KOPT-K1 (cell line): ENCODE measurements around the gene SLC66A2.

ENCODE experiments used
- H3K27ac ChIP-seq: fragments of 200-600 bp; sonication (generic); 2 replicates; pipeline ENCODE4 v1.5.1; 2016; ENCODE audit warnings: antibody characterized with exemption, mild to moderate bottlenecking, low read depth, low read length; ENCODE audit not compliant: poor library complexity, severe bottlenecking
- H3K36me3 ChIP-seq: fragments of 200-600 bp; sonication (generic); 2 replicates; pipeline ENCODE4 v1.5.1; 2017; ENCODE audit warnings: antibody characterized with exemption, mild to moderate bottlenecking, low read length, moderate library complexity; ENCODE audit not compliant: insufficient read depth
- H3K9me3 ChIP-seq: fragments of 200-600 bp; sonication (generic); 2 replicates; pipeline ENCODE4 v1.5.1; 2017; ENCODE audit warnings: antibody characterized with exemption, low read length, mild to moderate bottlenecking; ENCODE audit not compliant: insufficient read depth, poor library complexity, severe bottlenecking

The SLC66A2 gene

DNA sequence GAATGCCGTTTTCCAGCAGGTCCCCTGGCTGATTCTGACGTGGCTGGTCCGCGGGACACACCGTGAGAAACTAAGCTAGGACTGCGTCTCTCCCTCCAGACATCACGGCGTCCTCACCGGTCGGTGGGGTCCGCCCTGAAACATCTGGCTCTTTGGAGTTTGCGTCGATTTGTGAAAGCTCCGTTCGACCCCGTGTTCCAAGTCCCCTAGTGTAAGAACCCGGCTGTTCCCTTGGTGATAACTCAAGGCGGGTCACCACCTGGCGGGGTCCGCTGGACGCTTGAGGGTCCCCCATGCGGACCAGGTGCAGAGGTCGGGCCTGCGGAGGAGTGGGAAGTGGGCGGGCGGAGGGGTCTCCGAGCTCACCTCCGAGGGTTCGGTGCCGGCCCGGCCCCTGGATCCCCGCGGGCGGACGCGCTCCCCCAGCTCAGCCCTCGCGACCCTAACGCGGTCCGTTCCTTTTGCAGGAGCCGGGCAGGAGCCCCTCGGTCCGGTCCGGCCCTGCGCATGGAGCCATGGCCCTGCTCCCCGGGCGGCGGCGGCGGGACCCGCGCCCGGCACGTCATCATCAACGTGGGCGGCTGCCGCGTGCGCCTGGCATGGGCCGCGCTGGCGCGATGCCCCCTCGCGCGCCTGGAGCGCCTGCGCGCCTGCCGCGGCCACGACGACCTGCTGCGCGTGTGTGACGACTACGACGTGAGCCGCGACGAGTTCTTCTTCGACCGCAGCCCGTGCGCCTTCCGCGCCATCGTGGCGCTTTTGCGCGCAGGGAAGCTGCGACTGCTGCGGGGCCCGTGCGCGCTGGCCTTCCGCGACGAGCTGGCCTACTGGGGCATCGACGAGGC, 88.1 kb downstream of the SLC66A2 start:
- Histone ChIP-seq H3K9me3 (peaks cover 22% of the 10 kb centered on the region), H3K27ac (no peak overlapping the region), H3K36me3 (no peaks in the 10 kb centered on the region)

DNA sequence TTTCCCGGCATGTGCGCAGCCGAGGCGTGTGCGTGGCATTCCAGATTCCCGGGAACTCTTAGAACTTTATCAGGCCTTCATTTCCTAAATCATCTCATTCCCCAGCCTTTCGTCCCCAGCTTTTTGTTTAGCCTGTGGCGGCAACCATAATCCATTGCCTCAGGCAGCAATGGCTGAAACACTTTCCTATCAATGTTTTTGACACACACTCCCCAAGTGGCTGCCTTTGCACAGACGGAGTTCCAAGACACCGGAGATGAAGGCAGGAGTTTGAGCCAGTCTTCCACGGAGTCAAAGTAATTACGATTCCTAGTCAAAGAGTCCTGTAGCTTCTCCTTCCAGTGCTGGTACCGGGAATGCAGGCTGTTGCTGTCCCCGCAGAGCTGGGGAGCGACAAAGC, 88.9 kb downstream of the SLC66A2 start:
- Histone ChIP-seq H3K36me3 (no peaks in the 10 kb centered on the region), H3K9me3 (peaks cover 22% of the 10 kb centered on the region), H3K27ac (no peak overlapping the region)

DNA sequence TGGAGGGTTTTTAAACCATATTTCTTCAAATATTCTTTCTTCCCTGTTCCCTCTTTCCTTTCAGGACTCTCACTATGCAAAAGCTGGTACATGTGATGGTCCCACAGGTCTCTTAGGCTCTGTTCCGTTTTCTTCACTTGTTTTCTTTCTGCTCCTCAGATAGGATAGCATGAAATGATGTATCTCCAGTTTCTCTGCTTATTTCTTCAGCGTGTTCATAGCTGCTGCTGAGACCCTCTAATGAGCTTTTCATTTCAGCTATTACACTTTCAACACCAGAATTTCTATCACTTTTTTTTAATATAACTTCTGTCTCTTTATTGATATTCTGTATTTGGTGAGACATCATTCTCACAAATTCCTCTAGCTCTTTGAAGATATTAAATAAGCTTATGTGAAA, 89.8 kb downstream of the SLC66A2 start:
- H3K9me3 ChIP-seq = peaks cover 22% of the 10 kb centered on the region
- no peak overlapping the region for H3K27ac ChIP-seq

DNA sequence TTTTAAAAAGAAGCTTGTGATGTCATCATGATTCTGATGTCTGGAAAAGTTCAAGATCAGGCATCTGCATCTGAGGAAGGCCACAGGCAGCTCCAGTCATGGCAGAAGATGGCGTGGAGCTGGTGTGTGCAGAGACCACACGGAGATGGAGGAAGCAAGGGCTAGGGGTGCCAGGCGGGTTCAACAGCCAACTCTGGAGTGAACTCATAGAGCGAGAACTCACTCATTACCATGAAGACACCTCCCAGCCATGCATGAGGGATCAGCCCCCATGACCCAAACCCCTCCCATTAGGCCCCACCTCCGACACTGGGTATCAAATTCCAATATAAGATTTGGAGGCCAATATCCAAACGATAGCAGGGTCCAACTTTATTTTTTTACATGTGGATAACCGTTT, 92.1 kb downstream of the SLC66A2 start:
- Histone ChIP-seq H3K9me3 (peaks cover 22% of the 10 kb centered on the region), H3K27ac (no peak overlapping the region), H3K36me3 (no peaks in the 10 kb centered on the region)

More for the DNA sequence above, 89.8 kb downstream of the SLC66A2 start:
- no peaks in the 10 kb centered on the region for H3K36me3 ChIP-seq

DNA sequence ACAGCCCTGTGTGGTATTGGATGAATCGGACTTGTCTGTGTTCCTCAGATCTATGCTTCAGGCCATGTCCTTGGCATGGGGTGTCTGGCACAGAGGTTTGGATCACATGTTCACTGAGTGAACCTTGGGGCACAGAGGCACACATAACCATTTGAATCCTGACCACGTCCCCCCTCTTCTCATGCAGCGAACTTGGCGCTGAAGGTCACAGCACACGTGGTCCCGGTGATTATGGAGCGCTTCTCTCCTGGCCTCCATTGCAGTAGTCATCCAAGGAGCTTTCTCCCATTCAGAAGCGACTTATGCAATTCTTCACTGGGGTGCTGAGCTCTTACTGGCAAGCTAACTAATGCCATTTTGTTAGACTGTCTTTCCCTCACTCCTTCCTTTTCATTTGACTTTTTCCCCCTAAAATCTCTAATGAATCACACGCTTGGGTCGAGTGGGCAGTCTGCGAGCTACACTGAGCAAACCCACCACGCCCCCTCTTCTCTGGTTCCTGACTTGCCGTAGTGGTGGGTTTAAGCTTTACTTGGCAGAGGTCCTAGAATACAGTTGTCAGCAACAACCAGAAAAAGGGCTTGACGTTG, 94.3 kb downstream of the SLC66A2 start:
- no peak overlapping the region for H3K27ac ChIP-seq
- no peaks in the 10 kb centered on the region for H3K36me3 ChIP-seq
- peaks cover 10% of the 10 kb centered on the region for H3K9me3 ChIP-seq

DNA sequence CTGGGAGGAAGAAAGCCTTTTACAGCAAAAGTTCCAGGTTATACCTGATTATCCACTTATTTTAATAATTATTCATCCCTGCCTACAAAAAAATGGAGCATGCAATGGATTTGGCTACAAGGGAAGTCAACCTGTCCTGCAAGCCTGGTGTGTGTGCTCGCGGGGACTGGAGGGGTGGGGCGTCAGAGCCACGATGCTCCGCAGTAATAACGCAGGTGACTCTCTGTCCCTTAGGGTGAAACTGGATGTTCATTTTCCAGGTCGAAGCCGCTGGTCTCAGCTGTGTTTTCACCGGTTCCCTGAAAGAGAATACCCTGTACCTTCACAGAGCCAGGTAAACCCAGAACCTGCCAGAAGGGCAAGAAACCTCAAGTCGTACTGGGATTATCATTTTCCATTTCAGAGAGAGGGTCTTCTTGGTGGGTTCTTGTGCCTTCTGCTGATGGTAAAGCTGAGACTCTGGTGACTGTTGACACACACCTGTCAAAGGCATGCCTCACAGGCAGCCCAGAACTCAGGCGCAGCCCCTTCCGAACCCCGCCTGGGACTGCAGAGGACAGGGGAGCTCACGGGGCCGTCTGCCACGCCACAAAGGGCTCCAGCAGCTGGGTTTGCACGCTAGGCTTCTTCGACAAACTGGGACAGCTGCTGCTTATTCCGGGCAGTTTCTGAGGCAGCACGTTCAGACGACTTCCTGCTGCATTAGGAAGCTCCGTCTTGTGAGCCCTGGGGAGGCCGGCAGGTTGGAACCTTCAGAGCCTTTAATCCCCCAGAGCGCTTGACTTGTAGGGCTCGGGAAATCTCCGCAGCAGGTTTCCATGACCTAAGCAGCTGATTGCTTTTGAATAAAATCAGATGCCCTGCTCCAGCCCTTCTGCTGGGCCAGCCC, 95.1 kb downstream of the SLC66A2 start:
- no peaks in the 10 kb centered on the region for H3K36me3 ChIP-seq
- H3K27ac ChIP-seq = no peak overlapping the region
- H3K9me3 ChIP-seq = peaks cover 2% of the 10 kb centered on the region

DNA sequence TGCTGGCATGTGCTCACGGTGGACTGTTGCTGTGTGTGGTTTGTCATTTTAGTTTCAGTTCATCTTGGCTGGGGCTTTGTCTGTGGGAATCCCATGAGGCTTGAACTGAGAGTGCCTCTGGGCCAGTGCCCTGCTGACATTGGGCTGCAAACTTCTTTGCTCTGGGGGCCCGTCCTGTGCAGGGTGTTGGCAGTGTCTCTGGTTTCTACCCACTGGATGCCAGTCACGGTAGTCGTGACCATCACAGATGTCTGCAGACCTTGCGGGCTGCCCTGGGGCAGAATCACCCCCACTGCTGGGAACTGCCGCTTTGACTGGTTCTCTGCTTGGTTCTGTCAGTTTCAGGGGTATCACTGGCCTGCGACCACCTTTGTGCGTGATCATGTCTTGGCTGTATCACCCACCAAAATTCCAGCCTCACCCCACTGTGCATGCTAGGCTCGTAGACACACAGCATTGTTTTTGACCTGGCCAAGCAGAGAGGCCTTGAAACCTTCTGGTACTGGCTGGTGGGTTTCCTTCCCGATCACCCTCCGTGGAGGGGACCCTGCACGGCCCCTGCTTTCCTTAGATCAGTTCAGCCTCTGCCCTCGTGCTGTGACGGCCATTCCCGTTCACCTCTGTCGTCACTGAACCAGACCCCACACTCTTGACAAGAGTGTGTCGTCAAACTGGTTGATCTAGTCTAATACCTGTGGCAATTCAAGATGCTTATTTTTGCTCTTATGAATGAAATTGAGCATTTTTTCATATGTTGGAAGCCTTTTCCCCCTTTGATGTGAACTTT, 96.1 kb downstream of the SLC66A2 start:
- no peak overlapping the region for H3K27ac ChIP-seq
- no peaks in the 10 kb centered on the region for H3K36me3 ChIP-seq
- H3K9me3 ChIP-seq = no peaks in the 10 kb centered on the region

DNA sequence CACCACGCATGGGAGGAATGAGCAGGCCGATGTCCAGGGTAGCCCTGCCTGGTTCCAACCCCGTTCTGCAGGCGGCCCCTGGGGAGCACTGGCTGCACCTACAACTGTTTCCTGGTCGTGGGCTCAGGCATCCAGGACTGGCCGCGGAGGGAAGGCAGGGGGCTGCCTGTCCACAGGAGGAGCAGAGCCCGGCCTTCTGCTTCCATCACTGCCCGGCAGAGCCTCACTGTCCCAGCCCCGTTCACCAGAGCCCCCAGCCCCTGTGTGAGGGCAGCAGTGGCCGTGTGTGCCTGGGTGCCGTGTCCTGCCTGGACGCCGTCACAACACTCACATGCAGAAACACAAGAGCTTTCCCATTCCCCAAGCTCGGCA, 97.5 kb downstream of the SLC66A2 start:
- Histone ChIP-seq H3K27ac (no peak overlapping the region), H3K9me3 (no peaks in the 10 kb centered on the region), H3K36me3 (no peaks in the 10 kb centered on the region)

DNA sequence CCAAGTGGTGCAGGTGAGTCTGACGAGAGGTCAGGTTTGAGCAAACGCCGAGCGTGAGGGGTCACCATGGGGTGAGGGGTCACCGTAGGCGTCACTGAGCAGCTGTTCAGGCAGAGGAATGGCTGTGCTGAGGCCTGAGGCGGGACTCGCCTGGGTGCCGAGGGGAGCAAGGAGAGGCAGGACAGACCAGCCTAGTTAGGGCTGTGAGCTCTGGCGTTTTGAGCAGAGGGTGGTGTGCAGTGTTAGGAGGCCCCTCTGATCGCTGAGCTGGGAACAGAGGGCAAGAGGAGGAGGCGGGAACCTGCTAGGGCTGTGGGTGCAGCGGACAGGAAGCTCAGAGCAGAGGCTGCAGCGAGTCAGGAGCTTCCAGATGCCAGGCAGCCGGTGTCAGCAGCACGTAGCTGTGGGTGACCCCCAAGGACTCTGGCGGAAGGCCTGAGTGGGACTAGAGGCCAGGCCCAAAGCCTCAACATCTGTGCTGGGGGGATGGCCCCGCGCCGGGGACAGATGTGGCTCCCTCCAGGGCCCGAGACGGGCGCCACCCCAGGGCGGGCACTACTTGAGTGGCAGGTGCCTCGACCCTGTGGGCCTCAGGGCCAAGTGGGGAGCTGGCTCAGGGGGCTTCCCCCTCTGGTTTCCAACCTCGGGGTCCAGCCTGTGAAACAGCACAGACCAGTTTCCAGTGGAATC, 98.0 kb downstream of the SLC66A2 start:
- Histone ChIP-seq H3K27ac (no peak overlapping the region), H3K36me3 (no peaks in the 10 kb centered on the region), H3K9me3 (no peaks in the 10 kb centered on the region)

DNA sequence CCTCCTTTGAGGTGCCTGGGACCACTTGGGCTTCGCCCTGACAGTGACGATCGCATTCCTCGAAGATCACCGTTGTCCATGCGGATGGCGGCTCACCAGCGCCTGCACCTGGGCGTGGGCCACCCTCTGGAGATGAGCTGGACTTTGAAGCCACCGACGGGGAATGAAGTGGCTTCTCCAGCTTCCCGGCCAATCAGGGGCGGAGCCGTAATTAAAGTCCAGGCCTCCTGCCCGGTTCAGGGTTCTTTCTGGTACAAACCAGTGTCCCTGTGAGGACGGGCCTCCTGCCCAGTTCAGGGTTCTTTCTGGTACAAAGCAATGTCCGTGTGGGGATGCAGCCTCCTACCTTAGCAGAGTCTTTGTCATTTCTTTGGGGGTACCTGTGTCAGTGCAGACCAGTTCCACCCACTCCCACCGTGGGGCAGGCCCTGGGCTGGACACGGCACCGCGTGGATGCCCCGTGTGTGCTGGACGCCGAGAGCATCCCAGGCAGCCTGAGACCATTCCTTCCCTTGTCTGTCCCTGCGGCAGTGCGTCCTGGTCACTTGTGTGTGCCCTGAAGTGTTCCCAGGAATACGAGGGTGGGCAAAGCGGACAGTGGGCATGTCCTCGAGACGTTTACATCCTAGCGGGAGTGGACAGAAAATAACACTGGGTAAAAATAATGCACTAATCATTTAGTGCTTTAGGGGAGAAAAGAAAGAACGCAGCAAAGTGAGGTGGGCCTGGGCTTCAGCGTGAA, 98.7 kb downstream of the SLC66A2 start:
- H3K27ac ChIP-seq = no peak overlapping the region
- H3K9me3 ChIP-seq = no peaks in the 10 kb centered on the region
- no peaks in the 10 kb centered on the region for H3K36me3 ChIP-seq
